ENCODE measurements around the gene EFNA5.

Gene EFNA5

GRCh38 chr5:107704681-107705401 lies 34.1 kb upstream of the EFNA5 start:
- no peaks in the 10 kb centered on the region for H3K4me1 ChIP-seq (ENCODE audit: insufficient read depth, insufficient read length)
- TF ChIP-seq YY1 (IDR thresholded peaks at IDR 0.05; ENCODE audit: insufficient read depth, insufficient read length) (no peak), SUZ12 (IDR thresholded peaks at IDR 0.05; ENCODE audit: extremely low read depth, insufficient read depth, insufficient read length) (no peak), ZNF274 (IDR thresholded peaks at IDR 0.05; ENCODE audit: low read depth, low read length) (no peak)
- H3K9ac ChIP-seq (ENCODE audit: insufficient read length, low read depth): no peak overlapping the region
- no peaks in the 10 kb centered on the region for H3K27me3 ChIP-seq (ENCODE audit: insufficient read depth, insufficient read length)
- H3K4me3 ChIP-seq (ENCODE audit: insufficient read length, low read depth): no peak overlapping the region
- no peak for DNase-seq (ENCODE audit: low read depth, low spot score)
- no peaks in the 10 kb centered on the region for H3K36me3 ChIP-seq (ENCODE audit: insufficient read depth, insufficient read length, low read length)
- H3K9me3 ChIP-seq (ENCODE audit: insufficient read depth, low read length): no peaks in the 10 kb centered on the region

- Histone ChIP-seq H3K27me3 (ENCODE audit: insufficient read depth, insufficient read length) (no peaks in the 10 kb centered on the region), H3K4me3 (ENCODE audit: insufficient read length, low read depth) (no peak overlapping the region), H3K9me3 (ENCODE audit: insufficient read depth, low read length) (no peaks in the 10 kb centered on the region)
Observed at GRCh38 chr5:107700481-107700880, 29.7 kb upstream of the EFNA5 start.

GRCh38 chr5:107699425-107699824 lies 28.7 kb upstream of the EFNA5 start:
- Histone ChIP-seq H3K9ac (ENCODE audit: insufficient read length, low read depth) (no peak overlapping the region), H3K27me3 (ENCODE audit: insufficient read depth, insufficient read length) (no peaks in the 10 kb centered on the region), H3K4me3 (ENCODE audit: insufficient read length, low read depth) (no peak overlapping the region), H3K36me3 (ENCODE audit: insufficient read depth, insufficient read length, low read length) (no peaks in the 10 kb centered on the region), H3K4me1 (ENCODE audit: insufficient read depth, insufficient read length) (peaks cover 5% of the 10 kb centered on the region), H3K9me3 (ENCODE audit: insufficient read depth, low read length) (no peaks in the 10 kb centered on the region)
- no peak for TF ChIP-seq YY1 (IDR thresholded peaks at IDR 0.05; ENCODE audit: insufficient read depth, insufficient read length)
- no peak for TF ChIP-seq ZNF274 (IDR thresholded peaks at IDR 0.05; ENCODE audit: low read depth, low read length)
- no peak for TF ChIP-seq SUZ12 (IDR thresholded peaks at IDR 0.05; ENCODE audit: extremely low read depth, insufficient read depth, insufficient read length)
- DNase-seq (ENCODE audit: low read depth, low spot score): no peak

More at GRCh38 chr5:107700481-107700880, 29.7 kb upstream of the EFNA5 start:
- H3K9ac ChIP-seq (ENCODE audit: insufficient read length, low read depth): no peak overlapping the region
- no peaks in the 10 kb centered on the region for H3K36me3 ChIP-seq (ENCODE audit: insufficient read depth, insufficient read length, low read length)
- TF ChIP-seq SUZ12 (IDR thresholded peaks at IDR 0.05; ENCODE audit: extremely low read depth, insufficient read depth, insufficient read length): no peak
- TF ChIP-seq ZNF274 (IDR thresholded peaks at IDR 0.05; ENCODE audit: low read depth, low read length): no peak
- no peak for TF ChIP-seq YY1 (IDR thresholded peaks at IDR 0.05; ENCODE audit: insufficient read depth, insufficient read length)
- no peak for DNase-seq (ENCODE audit: low read depth, low spot score)
- H3K4me1 ChIP-seq (ENCODE audit: insufficient read depth, insufficient read length): peaks cover 5% of the 10 kb centered on the region

GRCh38 chr5:107698286-107698685 lies 27.5 kb upstream of the EFNA5 start:
- Histone ChIP-seq H3K9ac (ENCODE audit: insufficient read length, low read depth) (no peak overlapping the region), H3K4me1 (ENCODE audit: insufficient read depth, insufficient read length) (peaks cover 5% of the 10 kb centered on the region), H3K4me3 (ENCODE audit: insufficient read length, low read depth) (no peak overlapping the region), H3K27me3 (ENCODE audit: insufficient read depth, insufficient read length) (no peaks in the 10 kb centered on the region), H3K36me3 (ENCODE audit: insufficient read depth, insufficient read length, low read length) (no peaks in the 10 kb centered on the region), H3K9me3 (ENCODE audit: insufficient read depth, low read length) (no peaks in the 10 kb centered on the region)
- DNase-seq (ENCODE audit: low read depth, low spot score): no peak
- no peak for TF ChIP-seq ZNF274 (IDR thresholded peaks at IDR 0.05; ENCODE audit: low read depth, low read length)
- TF ChIP-seq YY1 (IDR thresholded peaks at IDR 0.05; ENCODE audit: insufficient read depth, insufficient read length): no peak
- no peak for TF ChIP-seq SUZ12 (IDR thresholded peaks at IDR 0.05; ENCODE audit: extremely low read depth, insufficient read depth, insufficient read length)

- Histone ChIP-seq H3K4me1 (ENCODE audit: insufficient read depth, insufficient read length) (peaks cover 5% of the 10 kb centered on the region), H3K9ac (ENCODE audit: insufficient read length, low read depth) (no peak overlapping the region), H3K36me3 (ENCODE audit: insufficient read depth, insufficient read length, low read length) (no peaks in the 10 kb centered on the region), H3K27me3 (ENCODE audit: insufficient read depth, insufficient read length) (no peaks in the 10 kb centered on the region), H3K4me3 (ENCODE audit: insufficient read length, low read depth) (no peak overlapping the region), H3K9me3 (ENCODE audit: insufficient read depth, low read length) (no peaks in the 10 kb centered on the region)
- DNase-seq (ENCODE audit: low read depth, low spot score): no peak
- no peak for TF ChIP-seq ZNF274 (IDR thresholded peaks at IDR 0.05; ENCODE audit: low read depth, low read length)
Observed at GRCh38 chr5:107696498-107696897, 25.8 kb upstream of the EFNA5 start.

GRCh38 chr5:107696080-107696479 lies 25.3 kb upstream of the EFNA5 start:
- no peaks in the 10 kb centered on the region for H3K36me3 ChIP-seq (ENCODE audit: insufficient read depth, insufficient read length, low read length)
- no peak for TF ChIP-seq SUZ12 (IDR thresholded peaks at IDR 0.05; ENCODE audit: extremely low read depth, insufficient read depth, insufficient read length)
- no peak for TF ChIP-seq ZNF274 (IDR thresholded peaks at IDR 0.05; ENCODE audit: low read depth, low read length)
- TF ChIP-seq YY1 (IDR thresholded peaks at IDR 0.05; ENCODE audit: insufficient read depth, insufficient read length): no peak
- no peaks in the 10 kb centered on the region for H3K9me3 ChIP-seq (ENCODE audit: insufficient read depth, low read length)
- H3K4me1 ChIP-seq (ENCODE audit: insufficient read depth, insufficient read length): peaks cover 5% of the 10 kb centered on the region
- H3K27me3 ChIP-seq (ENCODE audit: insufficient read depth, insufficient read length): no peaks in the 10 kb centered on the region
- no peak overlapping the region for H3K4me3 ChIP-seq (ENCODE audit: insufficient read length, low read depth)
- peak; percentile 49 for DNase-seq (ENCODE audit: low read depth, low spot score)
- H3K9ac ChIP-seq (ENCODE audit: insufficient read length, low read depth): no peak overlapping the region

GRCh38 chr5:107687937-107688336 lies 17.2 kb upstream of the EFNA5 start:
- no peaks in the 10 kb centered on the region for H3K4me1 ChIP-seq (ENCODE audit: insufficient read depth, insufficient read length)
- H3K4me3 ChIP-seq (ENCODE audit: insufficient read length, low read depth): no peak overlapping the region
- H3K27me3 ChIP-seq (ENCODE audit: insufficient read depth, insufficient read length): no peaks in the 10 kb centered on the region
- DNase-seq (ENCODE audit: low read depth, low spot score): no peak
- no peak for TF ChIP-seq SUZ12 (IDR thresholded peaks at IDR 0.05; ENCODE audit: extremely low read depth, insufficient read depth, insufficient read length)
- TF ChIP-seq YY1 (IDR thresholded peaks at IDR 0.05; ENCODE audit: insufficient read depth, insufficient read length): no peak
- no peak for TF ChIP-seq ZNF274 (IDR thresholded peaks at IDR 0.05; ENCODE audit: low read depth, low read length)
- H3K36me3 ChIP-seq (ENCODE audit: insufficient read depth, insufficient read length, low read length): no peaks in the 10 kb centered on the region
- H3K9me3 ChIP-seq (ENCODE audit: insufficient read depth, low read length): no peaks in the 10 kb centered on the region
- no peak overlapping the region for H3K9ac ChIP-seq (ENCODE audit: insufficient read length, low read depth)

Measured in NT2/D1 (cell line).